NCI-H2196 (cell line): ENCODE results near the gene FLRT3.

Experiments used
- DNase-seq: peaks from one replicate; lab custom pipeline; 2025; ENCODE audit not compliant: unreplicated experiment; lab: John Stamatoyannopoulos, UW

Gene FLRT3

DNA sequence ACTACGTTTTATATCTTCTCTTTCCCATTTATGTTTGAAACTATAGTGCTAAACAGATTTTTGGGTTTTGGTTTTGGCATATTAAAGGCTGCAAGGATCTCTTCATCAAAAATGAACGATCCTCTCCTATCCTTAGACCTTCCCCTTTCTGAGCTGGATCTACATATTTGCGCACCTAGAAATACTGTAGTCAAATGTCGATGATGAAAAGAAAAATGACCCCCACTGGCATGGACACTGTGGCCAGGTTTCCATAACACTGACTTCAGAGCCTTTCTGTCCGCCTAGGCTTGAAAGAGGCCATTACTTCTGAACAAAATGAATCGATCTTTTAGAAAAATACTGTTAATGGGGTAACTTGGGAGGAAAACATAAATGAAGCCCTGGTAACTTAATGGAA, 5.8 kb downstream of the FLRT3 start:
- no peak for DNase-seq

DNA sequence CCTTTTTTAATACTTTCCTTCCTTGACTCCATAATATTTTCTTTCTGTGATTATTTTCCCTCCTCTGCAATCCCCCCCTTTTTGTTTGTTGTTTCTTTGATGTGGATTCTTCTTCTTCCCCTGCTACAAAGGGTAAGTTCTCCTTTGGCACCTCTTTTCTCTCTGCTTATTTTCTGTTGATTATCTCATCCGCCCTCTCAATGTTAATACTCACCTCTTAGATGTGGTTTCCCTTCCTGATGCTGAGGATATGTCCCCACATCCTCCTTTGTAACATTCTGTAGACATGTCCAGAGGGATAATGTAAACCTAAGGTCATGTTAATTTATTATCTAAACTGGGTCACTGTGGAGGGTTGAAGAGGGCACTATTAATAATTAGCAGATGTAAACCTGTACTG, 17.7 kb downstream of the FLRT3 start:
- DNase-seq = no peak

DNA sequence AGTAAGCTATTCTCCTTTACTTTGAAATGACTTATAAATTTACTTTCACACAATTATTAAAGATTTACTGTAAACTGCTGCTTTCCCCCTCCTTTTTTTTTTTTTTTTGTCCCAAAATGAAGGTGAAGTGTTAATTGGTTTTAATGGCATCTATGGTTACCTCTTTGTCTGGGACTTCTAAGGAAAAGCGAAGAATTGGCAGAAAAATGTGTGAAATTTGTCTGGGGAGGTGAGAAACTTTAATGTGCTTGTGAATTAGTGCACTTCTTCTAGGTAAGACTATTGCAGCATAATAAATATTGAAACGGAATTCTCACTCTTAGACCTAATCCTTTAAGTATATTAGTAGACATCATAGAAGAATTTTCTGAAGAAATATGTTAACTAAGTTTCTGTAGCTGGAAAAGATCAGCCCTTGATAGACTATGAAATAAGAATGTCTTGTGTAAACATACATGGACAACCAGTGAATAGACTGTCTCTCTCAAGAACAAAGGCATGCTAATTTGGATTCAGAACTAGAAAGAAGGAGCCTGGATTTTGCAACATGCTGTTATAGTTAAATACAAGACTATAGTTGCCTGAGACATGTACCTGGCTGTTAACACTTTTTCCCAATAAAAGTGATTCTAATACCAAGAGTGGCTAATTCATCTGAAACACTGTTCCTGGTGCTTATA, 23.9 kb downstream of the FLRT3 start:
- no peak for DNase-seq

DNA sequence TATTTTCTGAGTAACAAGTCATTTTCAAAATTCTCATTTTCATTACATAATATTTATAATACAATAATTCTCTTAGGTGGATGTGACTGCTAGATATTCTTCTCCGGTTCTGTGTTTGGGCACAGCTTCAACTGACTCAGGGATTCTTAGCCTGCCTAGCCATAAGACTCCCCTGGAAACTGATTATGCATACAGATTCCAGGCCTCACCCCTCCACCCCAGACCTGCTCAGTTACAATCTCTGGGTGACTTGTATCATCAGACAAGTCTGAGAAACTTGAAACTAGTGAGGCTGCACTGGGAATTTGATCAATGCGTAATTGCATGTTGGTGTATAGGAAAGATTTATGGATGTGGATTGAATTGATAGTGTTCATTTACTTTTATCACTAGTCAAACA, 25.4 kb downstream of the FLRT3 start:
- DNase-seq = no peak

DNA sequence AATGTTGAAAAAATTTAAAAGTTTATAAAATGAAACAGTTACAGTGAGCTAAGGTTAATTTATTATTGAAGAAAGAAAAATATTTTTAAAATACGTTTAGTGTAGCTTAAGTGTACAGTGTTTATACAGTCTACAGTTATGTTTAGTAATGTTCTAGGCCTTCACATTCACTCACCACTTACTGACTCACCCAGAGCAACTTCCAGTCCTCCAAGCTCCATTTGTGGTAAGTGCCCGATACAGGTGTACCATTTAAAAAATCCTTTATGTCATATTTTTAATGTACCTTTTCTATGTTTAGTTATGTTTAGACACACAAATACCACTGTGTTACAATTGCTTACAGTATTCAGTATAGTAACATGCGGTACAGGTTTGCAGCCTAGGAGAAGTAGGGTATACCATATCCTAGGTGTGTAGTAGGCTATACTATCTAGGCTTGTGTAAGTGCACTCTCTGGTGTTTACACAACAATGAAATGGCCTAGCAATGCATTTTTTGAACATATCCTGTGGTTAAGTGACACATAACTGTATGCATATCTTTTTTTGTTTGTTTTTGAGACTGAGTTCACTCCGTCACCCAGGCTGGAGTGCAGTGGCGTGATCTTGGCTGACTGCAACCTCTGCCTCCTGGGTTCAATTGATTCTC, 26.3 kb downstream of the FLRT3 start:
- DNase-seq = no peak

DNA sequence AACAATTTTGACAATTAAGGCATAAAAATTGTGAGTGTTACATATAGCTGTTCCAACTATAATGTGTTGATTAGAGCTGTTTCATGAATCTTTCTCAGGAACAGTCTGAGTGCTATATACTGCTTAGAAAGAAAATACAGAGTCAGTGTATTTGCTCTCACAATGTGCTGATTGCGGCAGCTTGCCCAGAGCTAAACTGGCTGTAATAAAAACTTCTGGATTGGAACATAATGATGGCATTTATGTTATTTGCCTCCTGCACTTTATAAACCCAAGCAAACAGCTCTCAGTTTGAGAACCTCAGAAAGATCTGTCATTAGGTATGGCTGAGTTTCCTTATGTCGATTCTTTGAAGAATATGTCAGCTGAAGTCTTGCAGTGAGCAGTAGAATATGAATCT, 29.5 kb downstream of the FLRT3 start:
- no peak for DNase-seq

DNA sequence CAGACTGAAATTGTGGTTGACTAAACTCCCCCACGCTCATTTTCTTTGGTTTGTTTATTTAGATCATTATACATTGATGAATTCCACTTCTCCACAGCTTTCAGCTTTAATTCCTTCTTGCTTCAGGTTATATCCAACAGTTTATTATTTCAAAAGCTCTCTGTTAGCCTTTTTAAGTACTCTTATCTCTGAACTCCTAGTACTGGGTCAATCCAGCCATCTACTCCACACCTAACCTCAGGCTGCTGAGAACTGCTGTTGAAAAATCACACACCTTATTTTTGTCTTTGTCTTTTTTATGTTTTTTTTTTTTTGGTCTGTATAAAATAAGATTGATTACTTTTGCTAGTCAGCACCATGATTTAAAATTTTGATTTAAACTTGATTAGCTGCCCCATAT, 32.9 kb downstream of the FLRT3 start:
- no peak for DNase-seq

DNA sequence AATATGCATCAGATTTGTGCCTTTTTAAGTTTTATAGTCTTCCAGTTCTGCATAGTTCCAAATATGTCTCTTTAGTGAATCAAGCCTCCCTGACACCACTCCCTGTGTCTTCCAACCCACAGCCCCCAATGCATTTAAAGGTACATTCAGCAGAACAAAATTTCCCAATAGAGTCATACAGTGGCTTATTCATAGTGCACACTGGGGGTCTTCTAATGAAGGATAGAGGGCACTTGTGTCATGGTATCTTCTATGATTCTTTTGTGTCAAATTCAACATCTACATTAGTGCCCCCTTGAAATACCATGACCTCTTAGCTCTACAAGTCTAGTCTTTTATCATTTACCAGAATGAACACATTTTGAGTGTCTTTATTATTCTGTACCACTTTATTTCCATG, 33.8 kb downstream of the FLRT3 start:
- DNase-seq = no peak

DNA sequence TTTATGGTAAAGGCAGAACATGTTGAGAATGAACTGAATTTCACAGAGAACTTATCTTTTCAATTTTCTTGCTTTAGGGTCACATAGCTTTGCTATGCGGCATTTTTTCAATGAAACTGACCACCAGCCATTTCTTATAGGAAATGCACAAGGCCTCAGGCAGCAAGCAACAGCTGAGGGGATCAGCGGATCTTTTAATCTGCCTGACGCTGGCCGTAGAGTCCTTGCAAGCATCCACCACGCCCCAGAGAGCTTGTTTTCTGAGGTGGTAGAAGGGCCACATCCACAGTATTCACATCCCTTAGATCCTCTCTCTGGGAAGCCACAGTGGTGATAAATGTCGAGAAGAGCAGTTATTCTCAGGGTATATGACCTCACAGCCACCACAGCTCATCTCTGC, 34.3 kb downstream of the FLRT3 start:
- DNase-seq = no peak

DNA sequence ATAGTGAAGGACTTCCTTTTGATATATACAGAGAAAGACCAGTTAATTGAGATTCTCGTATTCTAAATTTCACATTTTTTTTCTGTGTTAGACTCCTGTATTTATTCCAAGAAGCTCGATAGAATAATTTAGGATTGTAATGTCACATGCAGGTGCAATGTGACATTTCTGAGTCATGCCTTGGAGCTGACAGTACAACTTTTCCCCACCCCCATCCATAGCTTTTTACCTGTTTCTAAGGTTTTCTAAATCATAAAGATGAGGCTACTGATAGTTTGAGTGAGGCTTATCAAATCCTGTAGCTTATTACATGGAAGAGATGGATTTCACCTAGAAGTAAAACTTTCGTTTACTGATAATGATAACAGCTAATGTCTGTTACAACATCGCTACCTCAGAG, 37.6 kb downstream of the FLRT3 start:
- DNase-seq = no peak

DNA sequence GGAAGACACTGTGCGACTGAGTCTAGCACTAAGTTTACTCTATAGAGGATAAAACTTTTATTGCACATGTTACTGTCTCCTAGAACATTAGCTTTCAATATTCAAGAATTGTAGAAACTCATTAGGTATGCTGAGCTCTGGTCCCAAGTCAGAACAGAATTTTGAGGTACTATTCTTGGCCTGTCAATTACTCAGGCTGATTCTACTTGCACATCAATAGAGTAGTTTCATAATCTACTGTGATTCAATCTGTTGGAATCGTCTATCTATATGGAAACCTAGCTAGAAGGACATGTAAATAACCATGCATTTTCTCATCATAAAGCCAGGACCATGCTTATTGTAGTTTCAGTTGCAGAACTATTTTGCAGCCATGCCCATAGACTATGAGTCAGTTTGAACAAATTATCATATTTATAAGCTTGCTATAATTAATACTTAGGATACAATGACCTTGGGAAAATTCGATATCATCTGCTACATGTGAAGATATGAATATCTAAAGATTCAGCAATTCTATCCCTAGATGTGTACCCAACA, 41.6 kb downstream of the FLRT3 start:
- no peak for DNase-seq

DNA sequence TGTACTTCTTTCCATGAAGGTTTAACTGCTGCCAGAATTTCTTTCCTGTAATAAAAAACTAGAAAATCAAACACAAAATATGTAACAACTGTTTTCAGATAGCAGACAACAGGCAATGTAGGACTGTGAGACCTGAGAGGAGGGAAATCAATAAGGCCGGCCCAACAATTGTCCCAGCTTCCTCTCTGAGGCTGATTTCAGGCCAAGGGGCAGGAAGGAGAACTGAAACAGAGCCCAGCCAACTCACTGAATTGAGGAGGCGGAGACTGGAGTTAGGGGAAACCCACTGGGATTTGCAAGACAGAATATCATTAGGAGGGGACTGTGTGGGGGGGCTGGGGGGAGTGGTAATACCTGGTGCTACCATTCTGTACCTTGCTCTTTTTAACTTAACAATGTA, 42.2 kb downstream of the FLRT3 start:
- no peak for DNase-seq

DNA sequence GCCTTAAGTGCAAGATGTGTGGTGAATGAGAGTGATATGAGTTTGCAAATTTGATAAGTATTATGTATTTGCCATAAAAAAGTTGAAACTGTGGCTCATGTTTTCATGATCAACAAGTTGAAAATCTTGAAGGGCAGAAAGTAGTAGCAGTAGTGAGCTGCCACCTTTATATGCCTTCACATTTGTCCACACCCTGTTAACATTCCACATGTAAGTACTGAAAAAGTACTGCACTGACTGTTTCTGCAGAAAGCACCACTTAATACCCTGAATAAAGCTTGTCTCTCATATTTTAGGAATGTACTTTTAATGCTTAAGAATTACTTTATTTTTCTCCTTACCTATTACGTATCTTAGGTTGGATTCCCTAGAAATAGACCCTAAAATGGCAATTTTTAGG, 45.9 kb downstream of the FLRT3 start:
- no peak for DNase-seq

DNA sequence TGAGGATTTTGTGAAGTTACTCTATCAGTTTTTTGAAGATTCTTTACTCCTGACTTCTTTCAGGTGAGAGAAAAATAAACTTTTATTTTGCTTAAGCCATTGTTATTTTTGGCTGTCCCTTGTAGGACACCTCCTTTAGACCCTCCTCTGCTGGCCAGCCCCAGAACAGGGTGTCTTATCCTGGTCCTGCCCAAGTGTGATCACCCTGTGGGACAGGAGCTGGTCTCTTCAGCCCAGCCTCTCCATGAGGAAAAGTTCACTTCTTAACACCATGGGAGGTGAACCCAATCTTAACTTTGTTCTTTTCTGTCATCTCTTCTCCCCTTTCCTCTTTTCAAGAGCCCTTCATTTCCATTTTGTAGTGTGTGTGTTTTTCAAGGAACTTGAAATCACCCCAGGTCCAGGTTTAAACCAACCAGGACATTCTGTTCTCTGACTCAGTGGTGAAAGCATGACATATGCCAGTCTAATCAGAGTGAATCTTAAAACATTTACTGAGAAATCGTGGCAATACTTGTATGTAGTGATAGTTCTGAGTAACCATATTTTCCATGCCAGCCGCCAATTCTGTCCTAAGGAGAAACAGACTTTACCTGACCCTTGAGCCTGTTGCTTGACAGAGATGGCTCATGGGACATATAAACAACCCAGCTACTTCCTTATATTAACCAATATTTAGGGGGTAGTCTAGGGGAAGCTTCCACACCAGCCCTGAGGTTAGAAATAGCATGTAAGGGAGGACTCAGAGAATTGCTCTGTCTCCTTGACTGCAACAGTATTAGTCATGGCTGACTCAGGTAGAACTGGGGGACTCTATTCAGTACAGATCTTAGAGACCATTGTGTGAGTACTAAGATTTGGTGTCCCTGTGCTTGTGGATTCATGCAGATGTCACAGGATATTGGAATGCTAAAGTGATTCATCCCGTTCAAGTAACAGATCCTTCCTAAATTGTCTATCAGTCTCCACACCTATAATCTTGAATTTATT, 48.8 kb downstream of the FLRT3 start:
- no peak for DNase-seq

DNA sequence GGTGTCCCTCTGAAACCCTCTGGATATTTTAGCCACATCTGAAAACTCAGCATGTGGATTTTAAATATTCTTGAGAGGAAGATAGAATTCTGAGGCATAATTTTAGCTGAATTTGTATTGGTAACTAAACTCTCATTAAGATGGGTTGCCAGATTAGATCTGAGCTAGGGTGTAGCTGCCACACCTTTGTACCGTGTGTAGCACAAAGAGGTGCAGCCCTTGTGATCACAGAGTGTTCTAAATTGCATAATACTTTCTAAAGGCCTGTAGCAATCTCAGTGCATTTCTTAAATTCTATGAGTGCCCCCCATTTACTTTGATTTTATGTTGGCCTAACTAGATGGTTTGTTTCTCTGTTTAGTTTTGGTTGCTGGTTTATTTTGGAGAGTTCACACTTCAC, 53.0 kb downstream of the FLRT3 start:
- no peak for DNase-seq

DNA sequence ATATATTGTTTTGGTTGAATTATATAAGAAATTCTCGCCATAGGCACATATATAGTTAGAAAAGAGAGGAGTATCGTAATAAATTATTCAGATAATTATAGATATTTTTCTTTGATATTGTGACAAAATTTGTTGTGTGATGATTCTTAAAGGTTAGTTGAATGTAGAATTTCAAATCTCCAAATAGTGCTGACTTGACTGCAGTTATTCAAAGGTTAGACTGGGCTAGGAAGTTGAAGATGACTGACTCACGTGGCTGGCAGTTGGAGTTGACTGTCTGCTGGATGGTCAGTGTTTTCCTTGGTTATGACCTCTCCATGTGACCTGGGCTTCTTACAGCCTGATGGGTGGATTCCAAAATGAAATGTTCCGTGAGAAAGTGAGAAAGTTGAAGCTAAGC, 55.3 kb downstream of the FLRT3 start:
- no peak for DNase-seq
